DOHH2 (cell line): Measurements from ENCODE around the gene MAN1C1.

ENCODE experiments used
- H3F3A ChIP-seq: fragments of 200-600 bp; sonication (generic), shearing (Covaris generic); 2 replicates; pipeline ENCODE4 v1.6.0; 2016; ENCODE audit warnings: antibody characterized with exemption, mild to moderate bottlenecking; ENCODE audit not compliant: control insufficient read depth, insufficient read depth
- H3K27ac ChIP-seq: fragments of 200-600 bp; sonication (generic); 2 replicates; pipeline ENCODE4 v1.5.1; 2014; ENCODE audit warnings: low read depth, mild to moderate bottlenecking, low read length, moderate library complexity
- H3K27me3 ChIP-seq: fragments of 200-600 bp; sonication (generic); 2 replicates; pipeline ENCODE4 v1.6.1; 2014; ENCODE audit warnings: mild to moderate bottlenecking, low read length, mixed read lengths; ENCODE audit not compliant: control insufficient read depth
- H3K36me3 ChIP-seq: fragments of 200-600 bp; sonication (generic); 2 replicates; pipeline ENCODE4 v1.6.1; 2014; ENCODE audit warnings: mild to moderate bottlenecking, low read length, moderate library complexity, mixed read lengths; ENCODE audit not compliant: control insufficient read depth
- H3K4me1 ChIP-seq: fragments of 200-600 bp; sonication (generic); 2 replicates; pipeline ENCODE4 v1.6.1; 2014; ENCODE audit warnings: mild to moderate bottlenecking, low read length, mixed read lengths; ENCODE audit not compliant: control insufficient read depth
- H3K4me2 ChIP-seq: fragments of 200-600 bp; sonication (generic); 2 replicates; pipeline ENCODE4 v1.6.0; 2014; ENCODE audit warnings: mild to moderate bottlenecking, low read length, moderate library complexity
- H3K4me3 ChIP-seq: fragments of 200-600 bp; sonication (generic); 2 replicates; pipeline ENCODE4 v1.5.1; 2014; ENCODE audit warnings: mild to moderate bottlenecking, low read length, mixed read lengths
- H3K79me2 ChIP-seq: fragments of 200-600 bp; sonication (generic); 2 replicates; pipeline ENCODE4 v1.6.1; 2014; ENCODE audit warnings: mild to moderate bottlenecking, low read length, mixed read lengths; ENCODE audit not compliant: control insufficient read depth
- H3K9me2 ChIP-seq: fragments of 200-600 bp; sonication (generic); replicated peaks from 2 replicates; pipeline ENCODE4 v1.6.1; 2014; ENCODE audit warnings: mild to moderate bottlenecking, low read length, mixed read lengths; ENCODE audit not compliant: control insufficient read depth
- H3K9me3 ChIP-seq: fragments of 200-600 bp; sonication (generic); 2 replicates; pipeline ENCODE4 v1.6.1; 2014; ENCODE audit warnings: antibody characterized with exemption, low read length, mixed read lengths; ENCODE audit not compliant: control insufficient read depth, insufficient read depth
- H4K20me1 ChIP-seq: fragments of 200-600 bp; sonication (generic); 2 replicates; pipeline ENCODE4 v1.6.0; 2014; ENCODE audit warnings: low read depth, mild to moderate bottlenecking, antibody characterized with exemption, low read length, moderate library complexity; ENCODE audit not compliant: control insufficient read depth, insufficient read depth
- CTCF ChIP-seq: fragments of 200-600 bp; sonication (generic); IDR thresholded peaks from one replicate; pipeline ENCODE4 v1.5.1; 2014; ENCODE audit warnings: antibody characterized with exemption, mild to moderate bottlenecking, low read depth, low read length; ENCODE audit not compliant: poor library complexity, severe bottlenecking
- EZH2phosphoT487 ChIP-seq: fragments of 200-600 bp; sonication (generic); IDR thresholded peaks from 2 replicates; pipeline ENCODE4 v1.6.1; 2017; ENCODE audit warnings: borderline replicate concordance, mild to moderate bottlenecking, antibody characterized with exemption, low read length, moderate library complexity, mixed read lengths

Gene MAN1C1

GRCh38 chr1:25804244-25804963 lies 187.8 kb downstream of the MAN1C1 start:
- 0 out of 2 replicates have a peak, but pooled peaks cover 7% of the 10 kb centered on the region for H4K20me1 ChIP-seq
- TF ChIP-seq CTCF = no peak
- TF ChIP-seq EZH2phosphoT487 = no peak

DNA sequence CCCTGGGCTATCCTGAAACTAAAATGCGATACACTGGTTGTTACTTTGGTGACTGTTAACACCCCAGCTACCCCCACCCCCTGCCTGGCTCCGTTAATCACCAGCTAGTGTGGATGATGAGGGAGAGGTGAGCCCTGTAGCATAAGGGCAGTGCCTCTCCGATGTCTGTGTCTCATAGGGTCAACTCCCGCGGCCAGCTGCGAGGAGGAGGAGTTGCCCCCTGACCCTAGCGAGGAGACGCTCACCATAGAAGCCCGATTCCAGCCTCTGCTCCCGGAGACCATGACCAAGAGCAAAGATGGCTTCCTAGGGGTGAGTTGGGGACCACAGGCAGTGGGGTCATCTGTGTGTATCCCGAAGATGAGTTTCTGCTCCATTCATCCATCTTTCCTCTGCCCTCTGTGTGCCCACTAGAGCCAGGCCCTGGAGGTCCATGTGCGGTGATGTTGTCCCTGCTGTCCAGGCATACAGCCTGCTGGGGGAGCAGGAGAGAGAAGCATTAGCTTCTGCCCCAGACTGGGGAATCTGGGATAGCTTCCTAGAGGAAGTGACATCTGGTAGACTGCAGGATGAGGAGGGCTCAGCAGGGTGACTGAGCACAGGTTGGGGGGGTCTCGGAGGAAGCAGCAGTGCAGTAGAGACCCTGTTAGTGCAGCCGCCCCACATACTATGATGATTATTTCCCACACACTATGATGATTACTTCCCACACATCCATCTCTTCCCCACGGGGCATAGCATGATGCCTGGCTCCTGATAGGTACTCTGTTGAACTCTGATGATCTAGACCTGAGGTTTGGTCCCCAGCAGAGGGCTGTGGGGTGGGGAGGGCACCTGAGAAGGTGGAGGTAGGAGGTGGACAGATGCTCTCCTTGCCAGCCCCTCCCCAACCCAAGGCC lies 188.6 kb downstream of the MAN1C1 start:
- no peaks in the 10 kb centered on the region for H3K36me3 ChIP-seq
- TF ChIP-seq CTCF = no peak
- TF ChIP-seq EZH2phosphoT487 = no peak
- H3K79me2 ChIP-seq = no peaks in the 10 kb centered on the region
- H3K4me2 ChIP-seq = no peak overlapping the region
- H3K4me3 ChIP-seq = no peak overlapping the region
- H3F3A ChIP-seq = peaks cover 4% of the 10 kb centered on the region; the same call in 1 of the 2 replicates
- H3K9me2 ChIP-seq = no peaks in the 10 kb centered on the region
- H3K27ac ChIP-seq = no peak overlapping the region
- peaks cover 5% of the 10 kb centered on the region for H3K27me3 ChIP-seq
- H4K20me1 ChIP-seq = 0 out of 2 replicates have a peak, but pooled peaks cover 7% of the 10 kb centered on the region
- H3K4me1 ChIP-seq = peaks cover 35% of the 10 kb centered on the region
- H3K9me3 ChIP-seq = no peaks in the 10 kb centered on the region

More at GRCh38 chr1:25804244-25804963, 187.8 kb downstream of the MAN1C1 start:
- Histone ChIP-seq H3F3A (peaks cover 4% of the 10 kb centered on the region; the same call in 1 of the 2 replicates), H3K27me3 (peaks cover 5% of the 10 kb centered on the region), H3K4me2 (no peak overlapping the region), H3K27ac (no peak overlapping the region), H3K79me2 (no peaks in the 10 kb centered on the region), H3K4me1 (peaks cover 32% of the 10 kb centered on the region), H3K9me2 (no peaks in the 10 kb centered on the region), H3K9me3 (no peaks in the 10 kb centered on the region), H3K4me3 (no peak overlapping the region), H3K36me3 (no peaks in the 10 kb centered on the region)

DNA sequence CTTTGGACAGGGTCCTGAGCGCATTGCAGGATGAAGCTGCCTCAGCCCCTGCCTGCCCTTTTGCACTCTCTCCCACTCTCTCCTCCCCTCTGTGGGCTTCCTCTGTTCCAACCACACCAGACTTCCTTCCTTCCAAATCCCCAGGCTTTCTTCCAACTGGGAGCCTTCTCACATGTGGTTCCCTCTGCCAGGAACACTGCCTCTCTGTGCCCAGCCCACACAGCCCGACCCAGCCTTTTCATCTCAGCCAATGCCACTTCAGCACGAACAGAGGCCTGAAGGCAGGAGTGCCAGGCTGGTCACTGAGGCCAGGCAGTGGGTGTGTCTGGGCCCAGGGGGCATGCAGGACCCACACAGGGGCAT lies 189.3 kb downstream of the MAN1C1 start:
- H3K4me1 ChIP-seq = peaks cover 37% of the 10 kb centered on the region
- H3K27me3 ChIP-seq = peaks cover under 1% of the 10 kb centered on the region
- H3K9me2 ChIP-seq = no peaks in the 10 kb centered on the region
- H3K4me3 ChIP-seq = no peak overlapping the region
- no peaks in the 10 kb centered on the region for H3K9me3 ChIP-seq
- H3K27ac ChIP-seq = no peak overlapping the region
- H3K4me2 ChIP-seq = no peak overlapping the region
- peaks cover 4% of the 10 kb centered on the region; the same call in 1 of the 2 replicates for H3F3A ChIP-seq
- no peaks in the 10 kb centered on the region for H3K36me3 ChIP-seq
- H3K79me2 ChIP-seq = no peaks in the 10 kb centered on the region
- H4K20me1 ChIP-seq = 0 out of 2 replicates have a peak, but pooled peaks cover 7% of the 10 kb centered on the region
- TF ChIP-seq EZH2phosphoT487 = no peak
- no peak for TF ChIP-seq CTCF
